K562 (cell line): ENCODE data around the gene SLC39A13. TPM values are rescaled to one million over a fixed set of nuclear protein-coding genes. Genes with fewer than 3 reads are reported as not detected.

Experiments used
- FOXA1 ChIP-seq: fragments of 450-650 bp; IDR thresholded peaks from 2 replicates; pipeline ENCODE4 v1.6.1; 2016; ENCODE audit warnings: mild to moderate bottlenecking, borderline replicate concordance
- GMEB1 ChIP-seq: fragments of 250-450 bp; sonication (Bioruptor Pico); IDR thresholded peaks from 2 replicates; pipeline ENCODE4 v1.4.0; 2020; ENCODE audit warnings: mild to moderate bottlenecking
- HNRNPUL1 ChIP-seq: fragments of 200-400 bp; formaldehyde crosslinking; IDR thresholded peaks from 2 replicates; pipeline ENCODE4 v1.6.1; 2017; ENCODE audit warnings: low read length
- KDM1A ChIP-seq, 2 experiments: fragments of 450-650 bp; IDR thresholded peaks; 2 replicates each; pipeline ENCODE4 v1.6.1; 2016; ENCODE audit warnings: mild to moderate bottlenecking in 2 of 2
- PTBP1 ChIP-seq: fragments of 200-400 bp; formaldehyde crosslinking; IDR thresholded peaks from 2 replicates; pipeline ENCODE4 v1.6.1; 2017; ENCODE audit warnings: low read depth, low read length
- SMARCB1 ChIP-seq: IDR thresholded peaks from 2 replicates; pipeline ENCODE4 v1.6.1; 2011; ENCODE audit warnings: improper control_type of control experiment, low read depth; ENCODE audit not compliant: insufficient read length
- SNRNP70 ChIP-seq: fragments of 200-400 bp; formaldehyde crosslinking; optimal IDR thresholded peaks from 2 replicates; pipeline ENCODE3; 2017; ENCODE audit warnings: low read depth, low read length
- ZBTB11 ChIP-seq, 3 experiments: fragments of 200-800 bp in 1 of 3; fragments of 250-450 bp in 1 of 3; fragments of 450-650 bp in 1 of 3; sonication (Bioruptor Pico) in 1 of 3; sonication (Bioruptor generic) in 1 of 3; formaldehyde crosslinking in 1 of 3; IDR thresholded peaks; 2 replicates each; pipeline versions ENCODE4 v1.6.1 to v1.8.0; 2016 to 2022; ENCODE audit warnings: mild to moderate bottlenecking in 2 of 3, missing genetic modification characterization in 2 of 3, missing compliant biosample characterization in 1 of 3, moderate library complexity in 1 of 3
- ZNF146 ChIP-seq: IDR thresholded peaks from one replicate; pipeline ENCODE4 v1.6.1; 2018; ENCODE audit warnings: missing compliant biosample characterization; ENCODE audit not compliant: unreplicated experiment
- ZNF318 ChIP-seq, 2 experiments: fragments of 450-650 bp; IDR thresholded peaks; 2 replicates each; pipeline ENCODE4 v1.6.1; 2016; ENCODE audit warnings: mild to moderate bottlenecking in 2 of 2, borderline replicate concordance in 1 of 2, low read depth in 1 of 2, moderate library complexity in 1 of 2
- ZNF347 ChIP-seq: fragments of 450-650 bp; formaldehyde crosslinking; IDR thresholded peaks from 2 replicates; pipeline ENCODE4 v1.4.0; 2020; ENCODE audit warnings: low read depth, mild to moderate bottlenecking, moderate library complexity
- polyA plus RNA-seq, 8 experiments: library from polyadenylated mRNA; depleted of rRNA in 4 of 8; stranded (reverse) in 5 of 8; unstranded in 3 of 8; fragments of >200 nt; fragmentation: Nextera tagmentation in 2 of 8; fragmentation: Illumina TruSeq in 1 of 8; extraction: Ambion mirVana in 2 of 8; extraction: Trizol in 1 of 8; gene quantifications; 2 replicates each; pipeline versions ENCODE4 v1.2.1 to v1.2.3, GENCODE V29; 2011 to 2014; ENCODE audit warnings: inconsistent platforms in 1 of 8, missing spikeins in 1 of 8
- total RNA-seq, 7 experiments: library from RNA; depleted of rRNA in 6 of 7; stranded (reverse); fragments of >200 nt in 6 of 7; fragmentation: Illumina TruSeq in 2 of 7; extraction: Trizol in 2 of 7; gene quantifications; 2 replicates each; pipeline versions ENCODE4 v1.2.1 to v1.2.3, GENCODE V29; 2011 to 2021; ENCODE audit warnings: low replicate concordance in 1 of 7

The SLC39A13 gene
- total and polyA plus RNA-seq, 9 of the 15 experiments (the other 6 are each of a cell fraction or from before 2014, with no cell fraction given) = 0.17 to 15.9 (median 3.2) TPM

GRCh38 chr11:47407746-47408590 lies at the start of gene SLC39A13 (continued):
- TF ChIP-seq ZNF318 (IDR thresholded peaks at IDR 0.05; ENCODE audit: borderline replicate concordance in 1 of 2, low read depth in 1 of 2) = no peak
- no peak for TF ChIP-seq FOXA1
- 0 out of 2 replicates have a peak, but pooled peaks have one; percentile 68 for TF ChIP-seq PTBP1
- no peak for TF ChIP-seq SNRNP70
- no peak for TF ChIP-seq HNRNPUL1
- no peak for TF ChIP-seq ZNF347 (CRISPR knock-in tag)
- TF ChIP-seq SMARCB1 = no peak
- peak; percentile 77 for TF ChIP-seq GMEB1 (CRISPR knock-in tag)
- TF ChIP-seq ZBTB11 (CRISPR knock-in tag; IDR thresholded peaks at IDR 0.05) = peak; percentile 99 to 100 (median 99)
- no peak for TF ChIP-seq ZNF146
- no peak for TF ChIP-seq KDM1A (IDR thresholded peaks at IDR 0.05)
